Right kidney (tissue), 1 donor: Measurements from ENCODE around the gene PDE11A.
A peak's percentile ranks its signal among the peaks of the same experiment; 100 is the strongest.

Source experiments
- DNase-seq: peaks from one replicate; pipeline ENCODE4 v3.0.0-alpha.2; 2016

The PDE11A gene

GRCh38 chr2:177921726-177922125 lies 150.9 kb downstream of the PDE11A start:
- no peak for DNase-seq

DNA sequence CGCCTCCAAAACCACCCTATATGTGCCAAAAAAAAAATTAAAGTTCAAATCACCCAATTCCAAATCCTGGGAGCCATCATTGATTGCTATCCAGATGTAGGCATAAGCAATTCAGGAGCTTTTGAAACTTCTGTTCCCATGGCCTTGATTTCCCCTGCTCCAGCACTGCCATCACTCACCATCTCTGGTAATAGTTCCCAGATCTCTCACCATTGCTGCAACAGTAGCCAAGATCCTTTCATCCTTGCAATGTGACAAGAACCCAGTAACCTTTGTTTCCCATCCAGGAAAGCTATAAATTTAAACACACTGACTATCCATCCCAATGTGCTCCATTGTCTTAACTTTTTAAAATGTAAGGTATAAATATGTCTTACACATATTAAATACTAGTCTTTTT lies 155.4 kb downstream of the PDE11A start:
- DNase-seq: no peak

DNA sequence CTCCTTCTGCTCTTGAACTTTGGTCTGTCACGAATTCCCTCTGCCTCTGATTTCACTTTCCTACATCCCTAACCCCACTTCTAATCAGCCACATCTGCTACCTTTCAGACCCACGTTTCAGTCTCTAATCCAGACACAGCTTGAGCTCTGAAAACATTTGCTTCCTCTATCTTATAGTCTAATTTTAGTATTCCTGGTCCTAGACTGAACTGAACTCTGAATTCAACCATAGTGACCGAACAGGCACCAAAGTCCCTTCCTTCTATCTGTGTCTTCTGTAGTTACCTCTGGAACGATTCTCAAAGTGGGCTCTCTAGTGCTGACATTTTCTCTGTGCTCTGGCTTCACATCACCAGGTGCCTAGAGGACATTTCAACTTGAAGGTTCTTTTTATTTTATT lies 156.2 kb downstream of the PDE11A start:
- no peak for DNase-seq

- no peak for DNase-seq
Observed at GRCh38 chr2:177914247-177914646, 158.3 kb downstream of the PDE11A start.

DNA sequence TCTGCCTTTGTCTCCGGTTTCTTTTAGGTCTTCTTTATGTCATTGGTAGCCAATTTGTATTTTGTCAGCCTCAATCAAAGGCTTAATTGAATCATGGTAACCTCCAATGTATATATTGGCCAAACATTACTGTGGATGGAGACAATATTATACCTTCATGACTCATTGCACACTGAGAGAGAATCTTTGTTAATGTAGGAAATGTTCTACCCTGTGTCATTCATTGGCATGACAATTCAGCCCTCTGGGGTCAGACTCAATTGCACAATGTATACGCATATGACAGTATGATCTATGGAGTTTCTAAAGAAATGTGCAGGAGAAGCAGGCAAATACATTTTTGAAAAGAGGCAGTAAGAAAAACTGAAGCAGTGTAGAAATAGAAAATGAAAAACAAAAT lies 162.6 kb downstream of the PDE11A start:
- no peak for DNase-seq

DNA sequence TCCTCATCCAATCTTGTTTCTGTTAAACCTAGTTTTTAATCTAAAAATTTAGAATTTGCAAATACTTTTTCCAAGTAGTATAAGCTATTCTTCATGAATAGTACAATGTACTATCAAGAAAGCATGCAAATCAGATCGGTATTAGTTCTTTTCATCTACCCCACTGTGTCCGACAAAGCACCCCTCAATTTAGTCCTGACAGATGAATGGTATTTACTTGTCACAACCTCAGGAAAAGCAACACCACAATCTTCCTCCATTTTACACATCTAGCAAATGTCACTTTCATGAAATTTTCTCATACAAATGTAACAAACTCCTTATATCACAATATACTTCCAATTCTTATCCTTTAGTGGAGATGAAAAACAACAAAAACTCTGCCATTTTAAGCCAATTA lies 163.8 kb downstream of the PDE11A start:
- DNase-seq: no peak

DNA sequence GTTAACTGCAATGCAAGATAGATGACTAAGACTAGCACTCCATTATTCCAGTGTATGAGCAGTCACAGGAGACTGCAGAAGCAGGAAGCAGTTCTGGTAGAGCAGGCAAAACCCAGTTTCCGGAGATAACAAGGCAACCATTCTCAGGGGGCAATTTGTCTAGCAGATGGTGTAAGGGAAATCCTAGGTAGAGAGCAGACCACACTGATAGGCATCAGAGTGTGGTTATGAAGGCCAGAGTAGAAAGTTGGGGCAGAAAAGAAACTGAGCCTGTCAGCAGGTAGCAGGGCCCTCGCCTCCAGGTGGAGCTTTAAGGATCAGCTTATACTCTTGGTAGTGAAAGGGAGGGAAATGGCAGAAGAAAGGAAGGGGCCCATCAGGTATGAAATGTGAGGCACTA lies 164.4 kb downstream of the PDE11A start:
- DNase-seq: no peak

GRCh38 chr2:177906041-177906718 lies 166.4 kb downstream of the PDE11A start:
- DNase-seq: peak; percentile 48

- DNase-seq: no peak
Observed at GRCh38 chr2:177905640-177906039, 166.9 kb downstream of the PDE11A start.

DNA sequence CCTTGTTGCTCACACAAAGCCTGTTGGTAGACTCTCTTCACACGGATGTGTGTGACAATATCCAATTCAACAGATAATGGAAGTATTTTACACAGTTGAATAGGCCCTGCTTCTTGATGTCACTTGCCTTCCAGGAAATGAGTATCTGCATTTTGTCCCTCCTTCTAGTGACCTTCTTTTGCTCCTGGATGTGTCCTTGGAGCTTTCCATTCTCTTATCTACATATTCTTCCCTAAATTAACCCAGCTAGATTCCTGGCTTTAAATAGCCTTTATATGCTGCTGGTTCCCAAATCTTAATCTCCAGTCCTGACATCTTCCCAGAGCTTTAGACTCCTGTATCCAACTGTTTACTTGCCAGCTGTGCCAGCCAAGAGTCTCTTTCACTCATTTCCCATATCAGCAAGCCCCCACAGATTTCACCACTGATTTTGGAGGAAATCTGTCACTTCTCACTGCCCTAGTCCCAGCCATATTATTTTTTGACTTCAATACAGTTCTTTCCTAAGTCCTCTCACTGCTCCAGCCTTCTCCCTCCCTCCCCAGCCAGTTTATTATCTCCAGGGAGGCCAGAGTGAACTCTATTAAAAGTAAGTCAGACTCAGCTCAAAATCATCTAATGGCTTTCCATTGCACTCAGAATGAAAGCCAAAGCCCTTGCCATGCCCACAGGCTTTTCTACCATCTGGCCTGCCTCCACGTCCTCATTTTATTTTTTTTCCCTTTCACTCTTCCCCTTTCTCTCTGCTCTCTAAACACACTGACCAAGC lies 170.0 kb downstream of the PDE11A start:
- DNase-seq: no peak

GRCh38 chr2:177900082-177900481 lies 172.5 kb downstream of the PDE11A start:
- DNase-seq: no peak

GRCh38 chr2:177897278-177897677 lies 175.3 kb downstream of the PDE11A start:
- no peak for DNase-seq

- DNase-seq: no peak
Observed at GRCh38 chr2:177896587-177896986, 176.0 kb downstream of the PDE11A start.

DNA sequence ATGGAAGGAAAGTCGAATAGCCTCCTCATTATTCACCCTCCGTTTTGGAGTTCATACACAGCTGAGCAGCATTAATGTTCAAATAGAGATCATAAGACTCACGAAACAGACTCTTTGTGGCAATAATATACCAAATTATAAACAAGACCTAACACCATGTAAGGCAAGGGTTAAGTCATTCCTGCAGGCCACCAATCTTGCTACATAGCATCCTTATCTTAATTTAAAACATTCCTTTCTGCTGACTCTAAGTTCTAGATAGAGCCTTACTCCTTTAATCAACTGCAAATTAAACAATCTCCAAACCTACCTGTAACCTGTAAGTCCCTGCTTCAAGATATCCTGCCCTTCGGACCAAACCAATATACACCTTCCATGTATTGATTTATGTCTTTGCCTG lies 178.0 kb downstream of the PDE11A start:
- no peak for DNase-seq

- no peak for DNase-seq
Observed at GRCh38 chr2:177893880-177894279, 178.7 kb downstream of the PDE11A start.

- no peak for DNase-seq
Observed at GRCh38 chr2:177891533-177891932, 181.0 kb downstream of the PDE11A start.

- no peak for DNase-seq
Observed at GRCh38 chr2:177889818-177890460, 182.6 kb downstream of the PDE11A start.

DNA sequence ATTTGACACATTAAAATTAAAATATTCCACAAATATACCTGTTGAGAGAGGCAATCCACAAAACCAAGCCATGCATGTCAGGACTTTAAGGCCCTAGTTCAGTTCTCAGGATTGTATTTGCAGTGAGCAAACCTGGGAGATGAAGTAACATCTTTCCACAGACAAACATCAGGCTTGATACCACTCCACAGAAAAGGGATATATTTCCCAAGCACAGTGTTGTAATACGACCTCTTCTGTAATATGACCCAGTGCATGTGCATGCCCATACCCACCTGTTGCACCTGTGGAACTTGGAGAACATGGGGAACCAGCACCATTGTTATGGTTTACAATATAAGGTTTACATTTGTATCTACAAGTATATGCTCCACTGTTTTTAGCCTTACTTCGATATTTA lies 184.0 kb downstream of the PDE11A start:
- DNase-seq: no peak

GRCh38 chr2:177887722-177888121 lies 184.9 kb downstream of the PDE11A start:
- DNase-seq: no peak

- no peak for DNase-seq
Observed at GRCh38 chr2:177886824-177887223, 185.8 kb downstream of the PDE11A start.

DNA sequence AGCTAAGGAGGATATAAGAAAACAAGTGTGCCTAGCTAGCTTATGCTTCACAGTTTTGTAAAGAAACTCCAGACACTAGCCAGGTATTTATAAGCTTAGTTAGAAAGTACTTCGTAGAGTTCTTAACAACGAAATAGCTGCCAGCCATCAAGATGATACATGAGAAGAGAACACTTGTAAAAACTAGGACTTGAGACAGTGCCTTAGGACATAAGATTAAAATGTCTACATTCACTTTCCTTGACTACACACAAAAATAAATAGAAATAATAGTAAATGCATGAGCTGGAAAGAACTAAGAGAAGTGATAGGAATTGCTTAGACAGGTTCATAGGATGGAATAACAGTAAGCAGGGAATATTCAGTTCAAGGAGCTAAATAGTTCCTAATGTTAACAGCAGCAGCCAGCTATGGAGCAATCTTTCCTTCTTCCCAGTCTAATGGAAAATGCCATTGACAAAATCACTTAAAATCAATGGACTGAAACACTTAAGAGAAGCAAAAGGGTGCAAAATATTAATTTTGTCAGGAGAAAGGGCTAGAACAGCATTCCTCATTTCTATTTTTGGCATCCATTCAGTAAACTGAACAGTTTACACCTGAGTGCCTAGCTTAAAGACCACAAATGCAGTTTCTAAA lies 186.6 kb downstream of the PDE11A start:
- no peak for DNase-seq

DNA sequence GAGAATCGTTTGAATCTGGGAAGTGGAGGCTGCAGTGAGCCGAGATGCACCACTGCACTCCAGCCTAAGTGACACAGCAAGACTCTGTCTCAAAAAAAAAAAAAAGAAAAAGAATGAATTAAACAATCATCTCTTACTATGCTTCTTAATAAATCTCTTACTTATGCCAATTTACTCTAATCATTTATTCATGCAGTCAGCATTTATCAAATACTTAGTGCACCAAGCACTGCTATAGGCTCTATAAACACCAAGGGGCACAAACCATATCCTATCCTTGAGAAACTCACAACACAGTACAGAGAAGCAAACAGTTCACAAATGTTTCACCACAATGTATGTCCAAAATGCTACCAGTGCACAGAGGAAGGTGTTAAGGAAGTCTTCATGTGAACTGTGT lies 189.4 kb downstream of the PDE11A start:
- no peak for DNase-seq

DNA sequence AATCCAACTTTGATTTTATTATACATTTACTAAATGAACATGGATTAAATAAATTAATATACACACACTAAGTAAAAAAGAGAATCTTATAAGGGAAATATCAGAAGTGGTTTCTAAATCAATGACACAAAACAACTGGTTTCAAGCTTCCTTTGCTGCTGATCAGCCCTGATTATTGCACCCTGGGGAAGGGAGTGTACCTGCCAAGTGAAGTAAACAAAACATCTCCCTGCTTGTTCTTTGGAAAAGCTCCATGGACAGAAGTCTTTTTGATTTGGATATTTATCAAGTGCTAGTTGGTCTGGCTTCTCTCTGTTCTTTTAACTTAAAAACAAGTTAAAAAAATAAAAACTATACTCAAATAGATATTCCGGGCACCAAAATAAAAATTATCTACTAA lies 190.1 kb downstream of the PDE11A start:
- no peak for DNase-seq
